LNCaP clone FGC (cell line): ENCODE data around the gene MAFG.

Source experiments
- DNase-seq: peaks from one replicate; pipeline ENCODE4 v3.0.0-alpha.2; 2011; ENCODE audit warnings: low read depth
- H3K4me3 ChIP-seq: 2 replicates; pipeline ENCODE4 v1.5.1; 2011; ENCODE audit warnings: mild to moderate bottlenecking, low read depth, low read length, control low read depth
- CTCF ChIP-seq: IDR thresholded peaks from 2 replicates; pipeline ENCODE4 v1.5.1; 2012; ENCODE audit warnings: mild to moderate bottlenecking; ENCODE audit not compliant: control insufficient read depth, insufficient read depth; ENCODE audit errors: extremely low read depth

MAFG gene

GRCh38 chr17:81934850-81935708 lies 7.5 kb upstream of the MAFG start:
- DNase-seq = no peak
- H3K4me3 ChIP-seq = no peak overlapping the region
- TF ChIP-seq CTCF = no peak

- no peak overlapping the region for H3K4me3 ChIP-seq
- no peak for DNase-seq
- TF ChIP-seq CTCF = no peak
These were observed 6.7 kb upstream of the MAFG start for GRCh38 chr17:81934098-81934757.

GRCh38 chr17:81933178-81933699 lies 5.7 kb upstream of the MAFG start:
- TF ChIP-seq CTCF = no peak
- no peak for DNase-seq

GRCh38 chr17:81932333-81932983 lies 4.9 kb upstream of the MAFG start:
- H3K4me3 ChIP-seq = no peak overlapping the region
- no peak for DNase-seq
- TF ChIP-seq CTCF = no peak

More at GRCh38 chr17:81933178-81933699, 5.7 kb upstream of the MAFG start:
- no peak overlapping the region for H3K4me3 ChIP-seq

- no peak overlapping the region for H3K4me3 ChIP-seq
- TF ChIP-seq CTCF = no peak
- no peak for DNase-seq
These were observed 4.2 kb upstream of the MAFG start for GRCh38 chr17:81931557-81932332.

- TF ChIP-seq CTCF = no peak
- DNase-seq = no peak
- no peak overlapping the region for H3K4me3 ChIP-seq
These were observed 3.6 kb upstream of the MAFG start for GRCh38 chr17:81931189-81931556.
